GM18508 (cell line): ENCODE data around the gene ZNF451.

ENCODE experiments used
- ATAC-seq: cut with Tn5 transposase; IDR thresholded peaks from one replicate; pipeline ENCODE4 v1.9.1; 2021; ENCODE audit warnings: moderate number of reproducible peaks; ENCODE audit not compliant: insufficient read depth, unreplicated experiment

The ZNF451 gene

GRCh38 chr6:57195457-57195856, 105.5 kb downstream of the ZNF451 start:
- no peak for ATAC-seq

GRCh38 chr6:57198926-57199636, 109.1 kb downstream of the ZNF451 start:
- ATAC-seq = no peak

- ATAC-seq = no peak
These were observed 111.7 kb downstream of the ZNF451 start for GRCh38 chr6:57201718-57202117.

- ATAC-seq = no peak
These were observed 115.8 kb downstream of the ZNF451 start for GRCh38 chr6:57205550-57206328.

- no peak for ATAC-seq
These were observed 117.2 kb downstream of the ZNF451 start for GRCh38 chr6:57207141-57207540.

- no peak for ATAC-seq
These were observed 117.9 kb downstream of the ZNF451 start for GRCh38 chr6:57207872-57208271.

- no peak for ATAC-seq
These were observed 119.0 kb downstream of the ZNF451 start for GRCh38 chr6:57209030-57209429.

- ATAC-seq = no peak
These were observed 120.1 kb downstream of the ZNF451 start for GRCh38 chr6:57210060-57210459.

- no peak for ATAC-seq
These were observed 125.3 kb downstream of the ZNF451 start for GRCh38 chr6:57215260-57215659.

GRCh38 chr6:57216235-57217101, 126.5 kb downstream of the ZNF451 start:
- no peak for ATAC-seq

- ATAC-seq = no peak
These were observed 127.3 kb downstream of the ZNF451 start for GRCh38 chr6:57217270-57217669.
